HG03108 (cell line): ENCODE measurements around the gene DUSP5.

ENCODE experiments used
- ATAC-seq: cut with Tn5 transposase; IDR thresholded peaks from one replicate; pipeline ENCODE4 v1.9.1; 2021; ENCODE audit warnings: moderate library complexity; ENCODE audit not compliant: unreplicated experiment

The DUSP5 gene

GRCh38 chr10:110480387-110480786 is 17.3 kb upstream of the DUSP5 start:
- ATAC-seq: no peak

DNA sequence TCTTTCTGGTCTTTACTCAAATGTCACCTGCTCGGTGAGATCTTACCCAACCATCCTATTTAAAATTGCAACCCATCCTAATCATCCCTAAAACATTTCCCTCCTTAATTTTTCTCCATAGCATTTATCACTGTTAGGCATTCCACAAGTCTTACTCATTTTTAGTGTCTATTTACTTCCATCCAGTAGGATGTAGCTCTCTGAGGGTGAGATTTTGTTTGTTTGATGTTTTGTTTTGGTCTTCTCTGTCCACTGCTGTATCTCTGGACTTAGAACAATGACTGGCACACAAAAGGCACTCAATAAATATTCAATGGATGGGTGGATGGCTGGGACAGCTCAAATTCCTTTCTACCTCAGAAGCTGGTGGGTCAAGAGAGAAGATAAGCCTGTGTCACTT is 15.8 kb upstream of the DUSP5 start:
- ATAC-seq: no peak

- no peak for ATAC-seq
These were observed 14.1 kb upstream of the DUSP5 start for GRCh38 chr10:110483633-110484032.

- no peak for ATAC-seq
These were observed 12.2 kb upstream of the DUSP5 start for GRCh38 chr10:110485541-110485940.

DNA sequence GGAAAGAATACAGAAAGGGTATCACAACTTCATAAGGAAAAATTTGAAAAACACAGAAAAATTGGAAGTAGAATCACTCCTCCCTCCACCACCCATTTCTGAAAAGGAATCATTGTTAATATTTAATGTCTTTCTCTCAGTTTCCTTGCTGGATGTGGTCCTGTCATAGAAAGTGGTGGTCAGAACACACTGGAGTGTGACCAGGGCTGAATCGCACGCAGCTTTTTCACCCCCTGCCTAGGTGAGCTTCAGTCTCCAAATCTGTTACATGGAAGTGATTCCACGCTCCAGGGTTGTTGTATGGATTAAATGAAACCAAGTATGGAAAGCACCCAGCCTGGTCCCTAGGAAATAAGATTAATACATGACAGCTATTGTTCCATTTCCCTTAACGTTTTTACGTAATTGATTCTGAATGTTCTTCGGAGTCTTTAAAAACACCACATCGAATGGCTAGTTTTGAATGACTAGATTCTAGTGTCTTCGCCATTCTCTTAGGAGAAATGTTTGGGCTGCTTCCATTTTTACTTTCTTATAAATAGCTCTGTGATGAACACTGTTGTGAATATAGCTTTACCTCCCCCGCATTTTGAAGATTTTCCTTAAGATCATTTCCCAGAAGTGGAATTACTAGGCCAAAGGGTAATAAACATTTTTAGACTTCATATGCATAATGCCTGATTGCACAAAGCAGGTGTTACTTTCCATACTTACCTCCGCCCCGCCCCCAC is 10.9 kb upstream of the DUSP5 start:
- no peak for ATAC-seq

- ATAC-seq: no peak
These were observed 10.0 kb upstream of the DUSP5 start for GRCh38 chr10:110487411-110488331.

DNA sequence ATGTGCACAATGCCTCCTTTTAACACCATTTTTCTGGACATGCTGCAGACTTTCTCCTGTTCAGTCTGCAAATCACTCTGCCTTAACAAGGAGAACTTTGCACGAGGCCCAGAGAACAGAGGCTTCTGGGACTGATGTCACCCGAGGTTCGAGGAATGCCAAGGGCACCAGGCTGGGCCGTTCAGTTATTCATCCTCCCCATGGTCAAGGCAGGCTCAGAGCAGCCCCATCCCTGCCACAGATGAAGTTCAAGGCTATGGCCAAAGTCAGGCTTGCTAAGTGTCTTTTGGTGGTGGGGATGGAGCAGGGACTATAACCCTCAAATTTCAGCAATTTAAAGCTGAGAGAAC is 9.4 kb upstream of the DUSP5 start:
- no peak for ATAC-seq

DNA sequence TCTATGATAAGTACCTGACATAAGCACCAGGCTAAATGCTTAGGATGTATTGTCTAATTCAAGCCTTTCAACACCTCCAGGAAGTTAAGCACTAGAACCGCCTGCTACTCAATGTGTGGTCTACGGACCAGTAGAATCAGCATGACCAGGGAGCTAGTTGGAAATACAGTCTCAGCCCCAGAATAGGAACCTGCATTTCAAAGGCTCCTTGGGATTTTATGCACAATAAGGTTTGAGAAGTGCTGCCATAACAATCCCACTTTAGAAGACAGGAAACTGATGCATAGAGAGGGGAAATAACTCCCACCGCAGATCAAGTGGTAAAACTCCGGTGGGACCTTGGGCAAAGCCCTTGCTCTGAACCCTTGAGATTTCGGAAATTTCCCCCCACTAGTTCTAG is 8.8 kb upstream of the DUSP5 start:
- ATAC-seq: no peak

DNA sequence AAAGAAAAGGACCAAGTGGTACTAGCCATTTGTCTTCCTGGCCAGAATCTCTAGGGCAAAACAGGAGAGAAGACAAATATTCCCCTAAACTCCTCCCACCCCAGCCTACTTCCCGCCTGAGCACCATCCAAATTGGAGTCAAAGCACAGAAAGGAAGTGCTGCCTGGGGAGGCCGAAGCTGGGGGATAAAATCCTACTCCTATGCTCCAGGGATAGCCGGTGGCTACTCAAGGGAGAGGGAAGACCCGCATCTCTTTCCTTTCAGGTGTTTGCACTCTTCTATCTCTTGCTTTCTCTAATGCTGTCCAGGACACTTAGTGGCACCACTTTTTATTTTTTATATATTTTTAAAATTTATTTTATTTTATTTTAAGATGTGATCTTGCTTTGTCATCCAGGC is 7.1 kb upstream of the DUSP5 start:
- ATAC-seq: no peak

DNA sequence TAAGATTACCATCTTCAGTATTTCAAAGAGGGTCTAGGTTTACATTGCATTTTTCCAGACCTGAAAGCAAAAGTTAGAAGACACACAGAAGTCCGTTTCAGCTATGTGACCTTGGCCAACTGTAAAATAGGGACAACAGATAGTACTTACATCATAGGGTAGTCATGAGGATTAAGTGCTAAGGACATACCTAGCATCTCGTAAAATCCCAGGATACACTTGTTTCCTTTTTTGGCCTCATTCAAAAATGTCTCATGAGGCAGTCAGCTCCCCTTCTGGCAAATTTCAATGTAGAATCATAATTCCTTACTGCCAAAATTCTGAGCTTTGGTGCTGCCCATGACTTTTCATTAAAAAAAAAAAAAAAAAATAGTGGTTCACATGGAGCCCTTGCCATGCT is 6.4 kb upstream of the DUSP5 start:
- no peak for ATAC-seq

DNA sequence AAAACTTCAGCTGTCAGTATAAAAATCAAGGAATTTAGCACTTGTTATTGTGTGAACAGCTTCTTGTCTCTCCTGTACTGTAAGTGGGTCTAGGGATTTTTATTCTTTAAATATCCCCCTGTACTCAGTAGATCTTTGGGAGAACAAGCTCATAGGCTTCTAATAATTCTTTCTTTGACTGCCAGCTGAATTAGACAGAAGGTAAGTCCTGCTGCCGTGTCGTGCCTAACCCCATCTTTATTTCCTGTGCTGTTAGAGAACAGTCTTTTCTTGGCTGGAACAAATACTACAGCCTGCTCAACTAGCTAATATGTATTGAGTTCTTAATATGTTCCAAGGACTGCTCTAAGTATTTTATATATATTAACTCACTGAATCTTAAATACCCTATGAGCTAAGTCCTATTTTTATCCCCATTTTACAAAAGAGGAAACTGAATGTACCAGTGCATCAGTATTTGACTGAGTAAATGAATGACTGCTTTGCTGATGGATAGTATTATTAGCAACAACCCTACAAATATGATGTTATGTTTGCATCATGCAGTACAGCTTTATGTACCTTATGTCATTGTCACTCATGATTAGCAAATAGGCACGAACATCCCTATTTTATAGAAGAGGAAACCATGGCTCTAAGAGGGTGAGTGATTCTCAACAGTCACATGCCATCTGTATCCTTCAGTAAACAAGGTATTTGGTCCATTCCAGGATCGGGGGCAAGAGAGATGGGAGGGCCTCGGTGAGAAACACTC is 5.5 kb upstream of the DUSP5 start:
- no peak for ATAC-seq

- ATAC-seq: no peak
These were observed 3.8 kb upstream of the DUSP5 start for GRCh38 chr10:110493832-110494426.

GRCh38 chr10:110494532-110494931 is 3.2 kb upstream of the DUSP5 start:
- no peak for ATAC-seq

DNA sequence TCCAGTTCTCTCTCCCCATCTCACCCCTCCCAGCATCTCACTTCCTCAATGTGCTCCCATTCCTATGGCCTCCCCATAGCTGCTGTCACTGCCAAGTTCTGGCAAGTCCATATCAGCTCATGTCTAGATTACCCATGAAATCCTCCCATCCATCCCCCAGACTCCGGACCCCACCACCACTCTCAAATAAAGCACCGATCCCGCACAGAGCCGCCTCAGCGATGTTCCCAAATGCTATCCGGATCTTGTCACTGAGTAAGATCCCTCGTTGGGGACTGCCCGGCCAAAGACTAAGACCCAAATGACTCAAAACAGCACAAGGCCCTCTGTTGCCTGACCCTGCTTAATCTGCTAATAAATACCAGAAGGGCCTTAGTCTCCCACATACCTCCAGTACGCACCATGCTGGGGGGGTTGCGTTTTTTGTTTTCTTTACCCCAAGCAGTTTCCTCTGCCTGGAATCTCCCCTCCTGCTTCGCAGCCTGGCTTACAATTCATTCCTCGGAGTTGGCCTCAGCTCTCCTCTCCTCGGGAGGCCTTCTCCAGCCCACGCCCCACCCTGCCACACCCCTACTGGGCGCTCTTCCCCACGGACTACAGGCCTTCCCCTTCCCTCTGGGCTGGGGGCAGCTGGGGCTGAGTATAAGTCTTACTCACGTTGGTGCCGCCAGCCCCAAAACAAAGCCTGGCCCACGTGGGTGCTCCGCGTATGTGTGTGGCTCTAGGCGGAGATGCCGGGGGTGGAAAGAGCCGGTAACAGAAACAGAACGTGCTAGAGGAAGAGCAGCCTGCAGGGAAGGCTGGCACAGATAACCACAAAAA is 1.8 kb upstream of the DUSP5 start:
- ATAC-seq: no peak

GRCh38 chr10:110496553-110497437 is 912 bp upstream of the DUSP5 start:
- no peak for ATAC-seq

DNA sequence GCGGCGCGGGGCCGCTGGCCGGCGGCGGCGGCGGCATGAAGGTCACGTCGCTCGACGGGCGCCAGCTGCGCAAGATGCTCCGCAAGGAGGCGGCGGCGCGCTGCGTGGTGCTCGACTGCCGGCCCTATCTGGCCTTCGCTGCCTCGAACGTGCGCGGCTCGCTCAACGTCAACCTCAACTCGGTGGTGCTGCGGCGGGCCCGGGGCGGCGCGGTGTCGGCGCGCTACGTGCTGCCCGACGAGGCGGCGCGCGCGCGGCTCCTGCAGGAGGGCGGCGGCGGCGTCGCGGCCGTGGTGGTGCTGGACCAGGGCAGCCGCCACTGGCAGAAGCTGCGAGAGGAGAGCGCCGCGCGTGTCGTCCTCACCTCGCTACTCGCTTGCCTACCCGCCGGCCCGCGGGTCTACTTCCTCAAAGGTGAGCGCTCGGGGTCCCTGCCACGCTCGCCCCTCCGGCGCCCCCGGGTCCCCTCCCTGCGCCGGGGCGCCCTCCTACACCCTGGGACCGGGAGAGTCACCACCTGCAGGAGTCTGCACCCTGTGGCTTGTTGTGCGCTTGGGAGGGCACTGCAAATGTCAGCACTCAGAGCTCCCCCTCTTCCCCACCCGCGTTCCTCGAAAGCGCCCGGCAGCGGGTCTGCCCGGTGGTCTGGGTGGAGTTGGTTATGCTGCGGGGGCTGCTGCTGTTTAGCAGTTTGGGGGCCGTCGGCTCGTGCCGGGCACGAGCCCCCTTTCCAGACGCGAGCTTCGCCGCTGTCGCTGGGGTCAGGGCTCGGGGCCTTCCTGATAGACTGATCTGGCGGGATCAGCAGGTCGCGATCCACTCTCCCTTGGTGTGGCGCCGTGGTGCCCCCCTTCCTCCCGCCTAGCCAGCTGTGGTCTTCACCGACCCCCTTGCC is 627 bp downstream of the DUSP5 start:
- peak; percentile 3 for ATAC-seq

GRCh38 chr10:110498982-110499795 is 1.5 kb downstream of the DUSP5 start:
- ATAC-seq: peak; percentile 17
